ENCODE data around the gene IDUA.

Gene IDUA

GRCh38 chr4:956531-957230, 30.2 kb upstream of the IDUA start:
- DNase-seq = no peak

DNA sequence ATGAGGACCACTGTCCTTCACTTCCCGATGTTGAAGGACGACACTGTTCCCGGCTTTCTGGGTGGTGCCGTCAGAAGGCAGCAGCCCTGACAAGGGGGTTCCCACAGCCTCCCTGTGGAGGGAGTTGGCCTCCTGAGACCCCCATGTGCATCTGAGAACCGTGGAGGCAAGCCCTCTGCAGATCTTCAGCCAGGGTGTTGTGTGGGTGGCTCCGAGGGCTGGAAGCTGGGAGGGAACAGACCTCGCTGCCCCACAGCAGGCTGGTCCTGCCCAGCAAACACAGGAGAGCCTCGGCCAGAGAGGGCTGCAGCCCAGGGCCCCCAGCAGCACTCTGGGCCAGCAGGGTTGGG, 29.6 kb upstream of the IDUA start:
- DNase-seq = no peak

DNA sequence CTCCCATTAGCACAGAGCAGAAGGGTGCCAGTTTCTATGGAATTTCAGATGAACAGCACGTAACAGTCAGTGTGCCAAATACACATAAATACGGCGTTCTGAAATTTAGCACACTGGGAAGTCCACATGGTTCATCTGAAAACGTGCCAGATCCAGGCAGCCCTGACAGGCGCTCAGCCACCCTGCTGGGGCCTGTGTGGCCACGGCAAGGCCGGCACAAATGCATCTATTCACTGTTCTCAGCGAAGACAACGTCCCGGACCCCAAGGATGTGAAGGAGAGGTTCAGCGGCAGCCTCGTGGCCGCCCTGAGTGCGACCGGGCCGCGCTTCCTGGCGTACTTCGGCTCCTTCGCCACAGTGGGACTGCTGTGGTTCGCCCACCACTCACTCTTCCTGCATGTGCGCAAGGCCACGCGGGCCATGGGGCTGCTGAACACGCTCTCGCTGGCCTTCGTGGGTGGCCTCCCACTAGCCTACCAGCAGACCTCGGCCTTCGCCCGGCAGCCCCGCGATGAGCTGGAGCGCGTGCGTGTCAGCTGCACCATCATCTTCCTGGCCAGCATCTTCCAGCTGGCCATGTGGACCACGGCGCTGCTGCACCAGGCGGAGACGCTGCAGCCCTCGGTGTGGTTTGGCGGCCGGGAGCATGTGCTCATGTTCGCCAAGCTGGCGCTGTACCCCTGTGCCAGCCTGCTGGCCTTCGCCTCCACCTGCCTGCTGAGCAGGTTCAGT, 29.1 kb upstream of the IDUA start:
- no peak for DNase-seq

- no peak for DNase-seq
Observed at GRCh38 chr4:958314-958665, 28.6 kb upstream of the IDUA start.

GRCh38 chr4:958696-959337, 28.0 kb upstream of the IDUA start:
- DNase-seq = no peak

- DNase-seq = no peak
Observed at GRCh38 chr4:959338-960139, 27.3 kb upstream of the IDUA start.

- DNase-seq = no peak
Observed at GRCh38 chr4:960140-960635, 26.7 kb upstream of the IDUA start.

GRCh38 chr4:960636-961350, 26.1 kb upstream of the IDUA start:
- DNase-seq = no peak

DNA sequence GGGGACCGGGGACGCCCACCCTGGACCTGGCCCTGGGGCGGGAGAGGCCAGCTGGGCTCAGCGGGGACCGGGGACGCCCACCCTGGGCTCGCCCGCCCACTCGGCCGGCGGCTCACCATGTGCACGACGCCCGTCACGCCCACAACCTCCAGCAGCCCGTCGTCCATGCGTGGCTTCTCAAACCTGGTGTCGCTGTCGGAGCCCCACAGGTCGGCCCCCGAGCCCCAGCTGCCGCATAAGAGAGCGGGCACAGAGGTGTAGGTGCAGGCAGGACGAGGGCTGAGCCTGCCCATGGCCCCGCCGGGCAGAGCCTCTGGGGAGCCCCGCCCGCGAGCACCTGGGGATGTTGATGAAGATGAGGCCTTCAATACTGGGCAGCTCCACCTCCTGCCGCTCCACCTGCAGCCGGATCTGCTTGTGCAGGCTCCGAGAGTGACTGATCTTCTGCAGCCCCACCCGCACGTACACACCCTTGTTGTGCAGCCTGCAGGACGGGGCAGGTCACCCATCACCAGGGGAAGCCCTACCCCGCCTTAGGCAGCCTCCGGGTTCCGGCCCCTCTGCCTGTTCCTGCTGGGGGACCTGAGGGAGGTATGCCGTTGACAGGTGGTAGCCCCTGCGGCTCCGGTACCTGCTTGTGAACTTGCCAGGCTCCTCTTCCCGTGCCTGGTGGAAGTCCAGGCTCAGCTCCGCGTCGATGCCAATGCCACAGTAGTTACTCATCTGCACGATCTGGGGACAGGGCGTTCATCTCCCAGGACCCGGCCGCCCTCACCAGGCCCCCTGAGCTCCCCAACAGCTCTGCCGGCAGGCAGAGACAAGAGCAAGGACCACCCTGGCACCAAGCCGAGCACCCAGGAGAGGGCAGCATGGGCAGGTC, 25.3 kb upstream of the IDUA start:
- DNase-seq = no peak

DNA sequence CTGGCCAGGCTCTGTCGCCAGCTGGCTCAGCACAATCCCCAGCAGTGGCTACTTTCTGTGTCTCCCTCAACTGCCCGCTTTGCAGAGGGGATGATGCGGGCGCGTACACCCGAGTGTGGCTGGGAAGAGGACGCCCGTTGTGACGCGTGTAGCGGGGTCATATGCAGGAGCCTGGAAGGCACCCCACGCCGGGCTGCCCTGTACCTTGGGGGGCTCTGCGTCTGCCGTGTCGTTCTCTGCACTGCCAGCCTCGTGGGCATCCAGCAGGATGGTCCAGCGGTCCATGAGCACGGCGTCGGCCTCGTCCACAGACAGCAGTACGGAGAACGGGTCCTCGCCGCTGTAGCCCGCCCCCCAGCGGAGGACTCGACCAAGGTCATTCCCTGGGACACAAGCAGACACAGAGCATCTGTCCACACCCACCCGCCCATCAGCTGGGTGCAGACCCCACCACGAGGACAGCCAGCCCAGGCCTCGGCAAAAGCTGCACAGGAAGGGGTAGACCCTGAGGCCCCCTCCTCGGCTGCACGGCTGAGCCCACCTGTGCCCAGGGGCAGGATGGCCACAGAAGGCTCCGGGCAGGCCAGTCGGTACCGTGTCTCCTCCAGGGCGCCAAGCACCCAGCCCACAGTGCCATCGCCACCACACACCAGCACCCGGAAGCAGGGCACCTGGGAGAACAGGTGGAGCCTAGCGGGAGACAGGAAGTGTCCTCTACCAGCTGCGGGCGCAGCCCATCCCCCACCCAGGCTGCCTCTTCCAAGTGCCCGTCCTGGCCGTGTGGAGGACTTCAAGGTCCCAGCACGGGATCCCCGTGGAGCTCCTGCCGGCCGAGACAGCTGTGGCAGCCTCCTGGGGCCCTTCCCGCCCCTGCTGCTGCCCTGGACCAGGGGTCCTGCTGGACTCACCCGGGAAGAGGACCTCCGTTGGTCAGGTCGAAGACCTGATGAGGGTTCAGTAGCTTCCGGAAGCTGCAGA, 24.3 kb upstream of the IDUA start:
- DNase-seq = no peak

DNA sequence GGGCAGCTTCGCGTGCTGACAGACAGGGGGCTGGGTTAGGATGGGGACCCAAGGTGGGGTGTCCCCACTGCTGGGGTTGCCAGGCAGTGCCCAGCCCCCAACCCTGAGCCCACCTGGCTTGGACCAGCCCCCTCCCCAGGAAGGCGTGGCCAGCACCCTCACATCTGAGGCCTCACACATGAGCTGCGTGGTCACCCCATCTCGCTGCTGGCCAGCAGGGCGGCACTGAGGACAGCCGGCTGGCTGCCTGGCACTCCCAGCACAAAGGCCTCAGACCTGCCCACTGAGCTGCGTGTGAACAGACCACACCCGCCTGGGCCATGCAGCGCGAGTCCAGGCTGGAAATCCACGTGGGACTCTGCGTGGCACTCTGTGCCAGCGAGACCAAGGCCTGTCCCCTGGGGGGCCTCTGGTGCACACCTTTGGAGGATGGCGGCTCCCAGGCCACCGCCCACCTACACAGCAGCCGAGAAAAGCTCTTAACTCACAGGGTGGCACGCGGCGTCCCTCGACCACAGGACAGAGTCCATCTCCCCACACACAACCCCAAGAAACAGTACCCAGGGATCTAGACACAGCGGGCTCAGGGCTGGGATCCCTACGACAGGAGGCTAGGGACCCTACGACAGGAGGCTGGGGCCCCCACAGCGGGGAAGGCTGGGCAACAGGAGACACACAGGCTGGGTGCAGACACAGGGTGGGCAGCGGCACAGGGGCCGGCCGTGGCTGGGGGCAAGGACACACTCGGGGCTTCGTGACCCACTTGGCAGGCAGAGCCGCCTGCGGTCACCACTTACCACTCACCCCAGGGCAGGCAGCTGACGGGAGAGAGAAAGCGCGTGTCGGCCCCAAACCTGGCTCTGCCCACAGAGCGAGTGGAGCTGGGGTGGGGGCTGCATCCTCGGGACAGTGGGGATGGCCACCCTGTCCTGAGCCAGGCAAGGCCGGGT, 23.3 kb upstream of the IDUA start:
- no peak for DNase-seq

DNA sequence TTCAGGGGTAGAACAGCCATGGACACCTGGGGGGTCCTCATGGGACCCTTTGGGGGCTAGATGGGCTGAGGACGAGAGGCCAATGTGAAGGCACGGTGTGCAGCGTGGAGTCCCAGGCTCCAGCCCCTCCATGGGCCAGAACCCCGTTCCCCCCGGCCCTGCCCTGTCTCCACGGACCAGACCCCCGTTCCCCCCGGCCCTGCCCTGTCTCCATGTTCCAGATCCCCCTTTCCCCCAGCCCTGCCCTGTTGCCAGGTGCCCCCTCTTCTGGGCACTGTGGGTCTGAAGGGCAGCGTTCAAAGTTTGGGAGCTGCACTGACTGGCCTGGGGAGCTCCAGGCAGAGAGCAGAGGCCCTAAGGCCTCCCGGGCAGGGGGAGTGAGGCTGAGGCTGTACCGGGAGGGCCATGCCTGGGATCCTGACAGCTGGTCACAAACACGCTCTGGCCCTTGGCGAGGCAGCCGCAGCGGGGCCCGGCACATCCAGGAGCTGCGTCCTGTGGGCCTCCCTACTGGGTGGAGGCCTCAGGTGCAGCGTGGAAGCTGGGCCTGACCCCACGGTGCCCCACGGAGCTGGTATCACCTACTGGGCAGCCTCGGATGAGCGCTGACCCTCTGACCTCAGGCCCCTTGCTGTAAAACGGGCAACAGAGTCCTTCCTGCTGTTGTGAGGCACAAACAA, 22.4 kb upstream of the IDUA start:
- DNase-seq = no peak

- no peak for DNase-seq
Observed at GRCh38 chr4:965048-965765, 21.6 kb upstream of the IDUA start.

GRCh38 chr4:965766-966134, 21.1 kb upstream of the IDUA start:
- DNase-seq = no peak

DNA sequence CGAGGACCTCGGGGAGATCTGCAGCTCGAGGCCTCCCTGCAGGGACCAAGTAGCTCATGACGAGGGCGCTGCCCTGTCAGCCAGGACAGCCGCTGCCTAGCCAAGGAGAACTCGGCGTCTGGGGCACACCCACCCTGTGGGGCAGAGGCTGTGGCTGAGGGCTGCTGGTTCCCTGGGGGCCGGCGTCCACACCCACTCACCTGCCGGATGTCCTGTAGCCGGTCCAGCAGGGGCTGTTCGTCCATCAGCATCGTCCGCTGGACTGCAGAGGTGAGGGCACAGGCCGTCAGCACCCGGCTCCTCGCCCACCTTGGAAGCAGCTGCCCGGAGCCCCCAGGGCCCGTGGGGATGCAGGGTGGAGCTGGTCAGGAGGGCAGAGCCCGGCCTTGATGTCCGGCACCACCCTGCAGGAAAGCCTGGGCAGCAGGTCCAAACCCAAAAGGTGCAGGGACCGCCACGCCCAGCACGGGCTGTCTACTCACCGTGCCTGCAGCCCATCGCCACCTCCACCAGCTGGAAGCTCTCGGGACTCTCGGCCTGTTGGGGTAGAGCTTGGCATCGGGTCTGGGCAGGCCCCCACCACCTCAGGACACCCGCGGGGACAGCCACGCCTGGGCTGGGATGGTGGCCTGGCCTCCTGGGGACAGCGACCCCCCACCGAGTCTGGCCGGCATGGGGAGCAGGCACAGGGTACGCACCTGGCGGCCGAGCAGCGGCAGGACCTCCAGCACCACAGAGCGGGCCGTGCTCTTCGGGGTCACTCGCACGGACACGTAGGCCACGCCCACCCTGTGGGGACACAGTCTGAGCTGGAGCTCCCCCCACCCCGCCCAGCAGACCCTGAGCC, 20.4 kb upstream of the IDUA start:
- no peak for DNase-seq

DNA sequence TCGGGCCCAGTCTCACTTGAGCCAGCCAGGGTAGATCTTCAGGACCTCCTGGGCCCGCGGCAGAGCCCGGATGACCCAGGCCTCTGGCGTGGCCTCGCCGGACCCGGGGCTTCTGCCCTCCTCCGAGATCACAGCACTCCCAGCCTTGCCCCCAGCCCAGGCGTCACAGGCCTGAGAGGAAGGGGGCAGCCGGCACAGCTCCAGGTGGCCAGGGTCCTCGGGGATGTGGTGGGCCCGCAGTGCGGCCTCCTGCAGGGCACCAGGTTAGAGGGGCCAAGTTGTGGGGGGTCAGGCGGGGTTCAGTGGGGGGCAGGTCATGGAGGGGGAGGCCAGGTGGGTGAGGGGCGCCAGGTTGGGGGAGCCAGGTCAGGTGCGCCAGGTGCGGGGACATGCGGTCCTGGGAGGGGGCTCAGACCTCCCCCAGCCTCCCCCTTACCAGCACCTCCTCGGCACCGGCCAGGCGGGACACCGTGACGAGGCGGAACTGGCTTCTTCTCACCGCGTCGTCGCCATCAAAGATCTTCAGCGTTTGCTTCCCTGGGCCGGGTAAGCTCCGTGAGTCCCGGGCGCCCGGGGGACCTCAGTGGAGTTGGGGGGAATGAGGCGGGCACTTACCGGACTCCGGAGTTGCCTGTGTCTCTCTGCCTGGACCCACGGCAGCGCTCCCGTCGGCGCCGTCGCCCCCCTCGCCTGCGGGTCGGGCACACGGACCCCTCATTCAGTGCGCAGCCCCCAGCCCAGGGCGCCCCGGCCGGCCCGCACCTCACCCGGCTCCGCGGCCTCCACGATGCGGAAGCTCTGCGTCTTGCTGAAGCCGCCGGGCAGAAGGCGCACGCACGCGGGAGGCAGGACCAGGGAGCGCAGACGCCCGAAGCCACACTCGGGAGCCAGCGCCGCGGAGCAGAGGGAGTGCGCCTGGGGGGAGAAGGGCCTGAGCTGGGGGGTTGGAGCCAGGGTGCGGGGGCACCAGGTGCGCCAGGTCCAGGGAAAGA, 19.4 kb upstream of the IDUA start:
- no peak for DNase-seq
